Epithelial cell of prostate (primary cell): ENCODE results near the gene SP2.

Experiments used
- DNase-seq: peaks from one replicate; pipeline ENCODE4 v3.0.0-alpha.2; 2011; ENCODE audit warnings: low read depth, low spot score
- H3K27ac ChIP-seq: fragments of 450-650 bp; 2 replicates; pipeline ENCODE4 v1.5.1; 2017; ENCODE audit warnings: mild to moderate bottlenecking

SP2 gene

DNA sequence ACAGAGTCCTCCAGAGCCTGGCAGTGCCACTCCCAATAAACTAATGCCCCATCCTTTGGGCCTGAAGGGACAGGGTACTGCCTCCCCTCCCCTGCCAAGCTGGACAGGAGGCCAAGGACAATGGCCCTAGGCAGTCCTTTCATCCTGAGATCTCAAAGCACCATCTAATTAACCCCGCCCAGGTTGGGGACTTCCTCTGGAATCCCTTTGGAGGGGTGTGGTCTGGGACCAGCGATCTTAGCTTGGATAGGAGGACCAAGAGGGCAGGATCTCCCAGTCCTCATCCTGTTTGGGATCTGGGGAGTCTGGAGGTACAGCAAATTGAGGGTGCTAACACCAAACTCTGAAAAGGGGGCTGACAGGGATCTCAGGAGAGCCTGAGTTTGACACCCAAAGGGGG, 26.9 kb upstream of the SP2 start:
- DNase-seq: no peak
- no peak overlapping the region for H3K27ac ChIP-seq

DNA sequence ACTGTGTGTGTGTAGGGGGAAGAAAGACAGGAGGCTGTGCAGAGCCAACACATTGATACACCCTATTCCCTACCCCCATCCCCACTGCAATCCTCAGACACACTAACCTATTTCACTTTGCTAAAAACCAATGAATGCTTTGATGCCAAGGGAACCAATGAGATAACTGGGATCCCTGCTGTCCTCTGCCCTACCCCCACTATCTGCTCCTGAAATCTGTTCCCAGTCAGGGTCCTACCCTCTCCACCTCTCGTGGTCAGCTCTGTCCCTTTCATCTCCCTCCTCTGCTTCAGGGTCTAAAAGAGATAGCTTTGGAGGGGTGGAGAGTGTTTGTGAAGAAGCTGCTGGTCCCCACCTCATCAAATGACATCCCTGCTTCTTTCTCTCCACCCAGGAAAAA, 26.0 kb upstream of the SP2 start:
- no peak for DNase-seq

DNA sequence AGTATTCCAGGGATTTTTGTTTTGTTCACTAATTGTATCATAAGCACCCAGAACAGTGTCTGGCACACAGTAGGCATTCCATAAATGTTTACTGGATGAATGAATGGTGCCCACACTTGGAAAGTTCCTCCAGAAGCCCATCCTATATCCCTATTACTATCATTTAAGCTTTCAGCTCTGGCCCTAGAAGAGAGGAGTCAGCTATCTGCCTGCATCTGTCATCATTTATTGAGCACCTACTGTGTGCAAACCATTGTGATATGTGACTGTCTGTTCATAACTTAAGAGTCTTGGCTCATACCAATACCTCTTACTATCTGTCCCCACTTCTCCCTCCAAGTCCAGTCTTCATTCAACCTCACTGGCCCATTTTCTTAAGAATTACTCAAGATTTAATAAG, 25.0 kb upstream of the SP2 start:
- no peak overlapping the region for H3K27ac ChIP-seq
- no peak for DNase-seq

More for the DNA sequence above, 26.0 kb upstream of the SP2 start:
- no peak overlapping the region for H3K27ac ChIP-seq

DNA sequence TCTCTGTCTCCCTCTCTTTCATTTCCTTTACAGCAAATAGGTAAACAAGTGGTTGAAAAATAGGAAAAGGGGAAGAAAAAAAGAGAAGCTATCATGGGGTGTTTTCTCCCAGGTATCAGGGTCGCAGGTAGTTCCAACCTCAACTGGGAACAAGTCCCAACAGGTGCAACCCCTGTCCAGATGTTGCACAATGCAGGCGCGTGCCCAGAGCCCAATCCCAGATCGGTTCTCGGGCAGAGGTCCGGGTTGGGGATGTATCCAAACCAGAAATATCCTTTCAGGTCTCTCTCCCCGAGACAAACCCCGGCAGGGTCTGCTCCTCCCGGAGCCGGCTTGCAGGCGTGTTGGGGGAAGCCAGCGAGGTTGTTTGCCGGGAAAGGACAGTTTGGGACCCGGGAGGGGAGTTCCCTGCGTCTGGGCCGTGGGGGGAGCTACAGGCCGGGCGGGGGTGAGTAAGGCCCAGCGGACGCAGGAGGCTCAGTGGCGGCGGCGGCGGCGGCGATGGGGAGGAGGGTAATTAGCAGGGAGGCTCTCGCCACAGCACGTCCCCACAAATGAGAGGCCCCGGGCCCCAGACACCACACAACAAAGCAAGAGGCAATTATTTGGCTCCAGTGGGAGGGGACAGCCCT, 23.9 kb upstream of the SP2 start:
- no peak overlapping the region for H3K27ac ChIP-seq
- no peak for DNase-seq

DNA sequence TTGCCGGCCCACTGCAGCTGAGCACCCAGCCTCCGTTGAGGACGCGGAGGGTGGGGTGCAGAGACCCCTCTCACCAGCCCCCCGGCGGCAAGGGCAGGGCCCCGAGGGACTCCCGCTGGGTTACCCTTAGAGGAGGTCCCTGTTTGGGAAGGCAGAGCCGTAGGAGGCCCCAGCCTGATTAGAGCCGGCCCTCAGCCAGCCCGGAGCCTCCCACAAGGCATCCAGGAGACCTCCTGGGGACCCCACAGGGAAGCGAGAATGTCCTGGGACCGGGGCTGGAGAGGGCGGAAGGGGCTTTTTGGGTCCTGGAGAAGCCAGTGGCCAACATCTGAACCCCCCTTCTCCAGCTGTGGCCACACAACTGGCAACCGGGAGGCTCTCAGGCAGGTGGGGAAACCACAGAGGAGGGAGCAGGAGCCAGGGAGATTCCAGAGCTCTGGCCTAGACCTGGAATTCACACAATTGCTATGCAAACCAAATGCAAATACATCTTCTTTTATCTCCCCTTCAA, 23.3 kb upstream of the SP2 start:
- no peak for DNase-seq
- H3K27ac ChIP-seq: no peak overlapping the region

DNA sequence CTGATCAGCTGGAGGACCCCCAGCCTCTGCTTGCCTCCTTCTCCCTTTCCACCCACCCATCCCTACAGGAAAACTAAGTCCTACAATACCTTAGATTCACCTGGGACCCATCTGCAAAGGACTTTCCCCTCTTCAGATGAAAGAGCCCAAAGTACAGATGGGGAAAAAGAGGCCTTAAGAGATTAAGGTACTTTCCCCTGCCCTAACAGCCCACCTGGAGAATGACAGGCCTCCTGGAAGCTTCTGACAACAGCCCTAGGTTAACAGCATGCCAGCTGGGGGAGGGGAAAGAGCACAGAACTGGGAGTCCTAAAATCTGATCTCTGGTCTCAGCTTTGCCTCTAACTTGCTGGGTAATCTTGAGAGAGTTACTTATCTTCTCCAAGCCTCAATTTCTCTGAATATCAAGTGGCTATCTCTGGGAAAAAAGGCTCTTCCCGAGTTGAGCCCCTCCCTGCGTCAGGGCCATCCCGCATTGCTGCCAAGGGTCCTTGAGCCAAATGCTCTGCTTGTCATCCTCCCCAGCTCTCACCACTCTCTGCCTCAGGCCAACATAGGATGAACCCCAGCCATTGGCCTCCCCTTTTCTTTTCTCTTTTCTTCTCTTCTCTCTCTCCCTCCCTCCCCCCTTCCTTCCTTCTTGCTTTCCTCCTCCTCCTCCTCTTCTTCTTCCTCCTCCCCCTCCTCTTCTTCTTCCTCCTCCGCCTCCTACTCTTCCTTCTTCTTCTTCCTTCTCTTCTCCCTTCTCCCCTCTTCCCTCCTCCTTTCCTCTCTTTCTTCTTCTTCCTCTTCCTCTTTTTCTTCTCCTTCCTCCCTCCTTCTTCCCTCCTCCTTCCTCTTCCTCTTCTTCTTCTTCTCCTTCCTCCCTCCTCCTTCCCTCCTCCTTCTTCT, 22.6 kb upstream of the SP2 start:
- H3K27ac ChIP-seq: no peak overlapping the region
- no peak for DNase-seq

DNA sequence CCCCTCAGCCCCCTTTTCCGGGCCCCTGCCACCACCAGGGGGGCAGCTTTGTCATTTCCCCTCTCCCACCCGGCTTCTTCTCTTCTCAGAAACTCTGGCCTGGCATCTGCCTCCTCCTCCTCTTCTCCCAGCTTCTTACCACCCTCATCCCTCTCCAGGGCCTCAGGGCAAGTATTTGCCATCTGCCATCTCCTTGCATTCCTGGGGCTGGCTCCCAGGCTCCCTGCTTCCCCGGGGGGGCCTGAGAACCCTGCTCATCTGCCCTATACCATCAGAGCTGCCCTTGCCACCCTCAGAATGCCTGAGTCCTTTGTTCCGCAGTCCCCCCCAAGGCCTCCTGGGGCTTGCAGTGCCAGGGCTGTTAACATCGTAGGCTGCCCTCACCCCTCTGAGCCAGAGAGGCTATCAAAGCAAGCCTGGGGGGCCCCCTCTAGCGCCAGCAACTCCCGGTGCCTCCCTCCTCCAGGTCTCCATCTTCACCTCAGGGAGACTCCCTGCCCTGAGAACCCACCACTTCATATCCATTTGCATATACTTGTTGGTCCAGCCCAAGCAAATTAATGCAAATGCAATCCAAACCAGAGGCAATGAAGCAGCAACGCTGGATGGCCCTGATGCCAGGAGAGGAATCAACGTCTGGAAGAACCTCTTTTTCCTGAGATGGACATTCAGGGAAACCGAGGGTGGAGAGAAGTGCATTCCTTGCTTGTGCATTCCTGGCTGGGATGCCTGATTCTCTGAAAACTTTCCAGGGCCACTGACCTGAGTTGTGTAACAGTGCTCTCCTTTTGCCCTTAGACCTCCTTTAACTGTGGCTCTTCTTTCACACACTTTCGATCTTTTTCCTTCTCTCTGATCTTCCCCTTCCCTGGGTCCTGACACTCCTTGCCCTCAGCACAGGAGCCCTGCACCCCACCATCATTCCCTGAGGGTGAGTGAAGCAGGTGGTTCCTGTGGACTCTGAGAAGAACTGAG, 20.7 kb upstream of the SP2 start:
- no peak overlapping the region for H3K27ac ChIP-seq
- DNase-seq: no peak

DNA sequence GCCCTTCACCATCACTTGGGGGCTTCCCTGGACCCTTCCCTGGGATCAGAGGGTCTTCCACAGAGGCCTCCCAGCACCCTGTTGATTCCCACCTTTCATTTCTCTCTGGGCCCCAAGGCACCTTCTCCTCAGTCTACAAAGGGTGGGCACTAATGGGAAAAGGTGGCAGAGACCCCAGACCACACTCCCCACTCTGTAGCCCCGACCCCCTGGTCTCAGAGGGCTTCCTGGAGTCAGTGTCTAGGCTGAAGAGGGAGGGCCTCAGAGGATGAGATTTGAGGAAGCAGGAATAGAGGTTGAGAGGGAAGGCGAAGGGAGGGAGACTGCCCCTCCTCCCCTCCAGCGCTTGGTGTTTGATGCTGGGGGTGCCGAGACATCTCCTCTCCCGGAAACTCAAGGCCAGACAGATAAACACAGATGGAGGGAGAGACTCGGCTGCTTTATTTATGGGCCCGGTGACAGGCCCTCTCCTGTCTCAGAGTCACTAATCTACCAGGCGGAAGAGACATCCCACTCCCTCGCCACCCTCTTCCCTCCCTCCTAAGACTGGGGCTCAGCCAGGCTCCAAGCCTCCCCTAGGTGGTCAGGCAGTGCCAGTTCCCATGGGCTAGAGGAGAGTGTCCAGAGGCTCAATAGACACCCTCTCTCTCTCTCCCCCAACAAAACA, 18.5 kb upstream of the SP2 start:
- no peak for DNase-seq
- H3K27ac ChIP-seq: no peak overlapping the region

DNA sequence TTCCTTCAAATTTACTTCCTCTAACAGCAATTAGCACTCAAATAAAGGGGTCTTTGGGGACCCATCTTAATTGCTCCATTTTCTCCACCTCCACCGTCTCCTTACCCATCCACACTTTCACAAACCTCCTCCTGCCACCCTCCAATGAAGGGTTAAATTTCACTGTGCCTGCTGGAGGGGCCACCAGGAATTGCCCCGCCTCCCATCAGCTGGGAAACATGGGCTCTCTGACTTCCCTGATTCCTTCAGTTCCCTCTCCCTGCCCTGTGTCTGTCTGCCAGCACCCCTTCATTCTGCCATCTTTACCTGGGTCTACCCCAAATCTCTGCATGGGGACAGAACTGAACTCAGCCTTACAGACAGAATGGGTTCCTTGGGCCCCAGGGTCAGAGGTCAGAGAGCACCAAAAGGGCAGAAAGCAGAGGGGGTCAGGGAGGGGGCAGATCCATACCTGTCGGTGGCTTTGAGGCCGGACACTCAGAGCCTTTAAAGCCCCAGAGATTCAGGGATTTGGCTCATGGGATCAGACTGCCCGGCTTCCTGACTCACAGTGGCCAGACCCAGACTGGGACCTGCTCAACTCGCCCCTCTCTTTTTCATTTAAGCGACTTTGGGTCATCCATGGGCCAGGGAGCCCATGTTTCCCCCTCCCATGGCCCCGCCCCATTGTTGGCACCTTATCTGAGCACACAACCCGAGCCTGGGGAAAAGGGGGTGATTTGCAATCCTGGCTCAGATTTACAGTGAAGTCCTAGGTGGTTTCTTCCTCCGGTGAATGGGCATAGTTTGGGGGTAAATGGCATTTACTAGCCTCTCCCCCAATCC, 17.6 kb upstream of the SP2 start:
- H3K27ac ChIP-seq: no peak overlapping the region

DNA sequence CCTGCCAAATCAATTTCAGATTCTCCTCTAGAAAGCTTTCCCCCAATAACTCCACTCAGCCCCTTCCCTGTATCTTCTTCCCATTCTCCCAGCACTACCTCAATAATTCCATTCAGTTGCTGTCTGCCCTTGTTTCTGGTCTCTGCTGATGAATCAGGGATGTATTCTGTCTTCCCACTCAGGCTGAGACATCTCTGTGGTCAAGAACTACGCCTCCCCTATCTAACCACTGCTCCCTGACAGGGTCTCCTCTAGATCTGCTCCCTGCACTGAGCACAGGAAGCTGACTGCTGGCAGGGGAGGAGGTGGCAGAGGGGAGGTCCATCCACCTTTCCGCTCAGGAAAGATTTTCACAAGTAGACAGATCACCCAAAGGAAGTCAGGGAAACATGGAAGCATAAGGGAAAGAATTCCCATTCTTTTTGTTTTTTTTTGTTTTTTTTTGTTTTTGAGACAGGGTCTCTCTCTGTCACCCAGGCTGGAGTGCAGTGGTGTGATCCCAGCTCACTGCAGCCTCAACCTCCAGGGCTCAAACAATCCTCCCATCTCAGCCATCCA, 16.9 kb upstream of the SP2 start:
- no peak overlapping the region for H3K27ac ChIP-seq
- no peak for DNase-seq

More for the DNA sequence above, 17.6 kb upstream of the SP2 start:
- no peak for DNase-seq

DNA sequence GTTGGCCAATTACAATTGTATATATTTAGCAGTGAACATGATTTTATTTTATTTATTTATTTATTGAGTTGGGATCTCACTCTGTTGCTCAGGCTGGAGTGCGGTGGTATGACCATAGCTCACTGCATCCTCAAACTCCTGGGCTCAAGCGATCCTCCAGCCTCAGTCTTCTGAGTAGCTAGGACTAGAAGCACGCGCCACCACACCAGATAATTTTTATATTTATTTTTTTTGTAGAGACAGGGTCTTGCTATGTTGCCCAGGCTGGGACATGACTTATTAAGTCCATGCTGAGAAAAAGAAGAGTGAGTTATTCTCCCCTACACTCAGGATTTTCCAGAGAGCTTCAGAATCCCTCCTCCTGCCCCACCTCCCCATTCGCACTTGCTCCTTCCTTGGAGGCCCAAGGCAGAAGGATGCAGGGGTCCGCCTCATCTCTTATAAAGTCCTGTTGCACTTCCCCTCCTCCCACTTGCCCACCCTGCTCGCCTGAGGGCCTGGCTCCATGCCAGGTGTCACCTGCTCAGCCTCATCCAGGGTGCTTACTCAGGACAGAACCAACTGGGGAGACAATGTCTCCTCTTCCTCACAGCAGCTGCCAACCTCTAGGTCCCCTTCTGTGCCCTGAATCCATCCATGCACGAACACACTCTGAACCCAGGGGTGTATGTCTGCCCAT, 16.1 kb upstream of the SP2 start:
- no peak overlapping the region for H3K27ac ChIP-seq
- no peak for DNase-seq

DNA sequence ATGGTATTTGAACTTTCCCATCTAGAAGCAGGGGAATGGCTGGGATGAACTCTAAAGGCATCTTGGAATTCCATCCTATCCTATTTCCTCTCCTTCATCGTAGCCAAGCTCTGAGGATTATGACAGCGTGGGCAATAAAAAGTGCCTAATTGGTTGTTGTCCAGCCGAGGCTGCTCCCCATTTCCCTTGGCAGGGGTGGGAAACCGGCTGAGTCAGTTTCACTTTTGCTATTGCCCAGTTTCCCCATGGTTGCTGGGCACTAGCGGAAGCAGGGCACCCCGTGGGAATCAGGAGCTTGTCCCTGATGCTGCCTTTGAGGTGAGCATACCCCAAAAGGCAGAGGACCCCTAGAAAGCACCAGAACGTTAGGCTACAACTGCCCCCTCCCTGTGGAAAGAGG, 13.8 kb upstream of the SP2 start:
- no peak overlapping the region for H3K27ac ChIP-seq
- DNase-seq: no peak

DNA sequence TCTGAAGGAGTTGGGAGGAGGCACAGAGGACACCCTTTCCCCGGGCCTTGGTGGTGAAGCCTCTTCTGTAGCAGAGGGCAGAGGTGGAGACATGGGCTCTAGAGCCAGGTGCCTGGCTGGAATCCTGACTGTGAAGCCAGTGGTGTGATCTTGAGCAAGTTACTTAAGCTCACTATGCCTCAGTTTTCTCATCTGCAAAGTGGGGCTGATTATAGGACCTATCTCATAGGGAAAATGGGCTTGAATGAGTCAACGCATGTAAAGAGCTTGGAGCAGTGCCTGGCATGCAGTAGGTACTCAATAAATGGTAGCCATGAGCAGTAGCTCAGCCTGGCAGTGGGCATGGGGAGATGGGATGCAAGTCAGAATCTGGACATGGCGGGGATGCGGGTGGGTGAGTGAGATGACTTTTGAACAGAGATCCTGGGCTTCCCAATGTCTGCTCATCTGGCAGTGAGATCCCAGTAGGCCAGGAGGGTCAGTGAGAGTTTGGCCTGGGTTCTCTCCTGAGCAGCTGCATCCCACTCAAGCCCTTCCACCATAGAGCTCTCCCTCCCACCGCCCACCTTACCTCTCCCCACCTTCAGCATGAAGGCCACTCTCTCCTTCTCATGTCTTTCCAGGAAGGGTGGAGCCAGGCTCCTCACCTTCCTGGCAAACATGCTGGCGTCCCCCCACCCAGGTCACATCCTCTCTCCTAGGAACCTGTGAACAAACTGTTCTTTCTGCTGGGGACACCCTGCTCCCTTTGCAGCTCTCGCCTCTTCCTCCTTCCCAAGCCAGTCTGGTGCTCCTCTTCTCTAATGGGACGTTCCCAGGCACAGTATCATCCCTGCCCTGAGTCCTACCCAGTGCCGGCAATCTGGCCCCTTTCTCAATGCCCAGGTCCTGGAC, 13.1 kb upstream of the SP2 start:
- no peak for DNase-seq
- H3K27ac ChIP-seq: no peak overlapping the region

DNA sequence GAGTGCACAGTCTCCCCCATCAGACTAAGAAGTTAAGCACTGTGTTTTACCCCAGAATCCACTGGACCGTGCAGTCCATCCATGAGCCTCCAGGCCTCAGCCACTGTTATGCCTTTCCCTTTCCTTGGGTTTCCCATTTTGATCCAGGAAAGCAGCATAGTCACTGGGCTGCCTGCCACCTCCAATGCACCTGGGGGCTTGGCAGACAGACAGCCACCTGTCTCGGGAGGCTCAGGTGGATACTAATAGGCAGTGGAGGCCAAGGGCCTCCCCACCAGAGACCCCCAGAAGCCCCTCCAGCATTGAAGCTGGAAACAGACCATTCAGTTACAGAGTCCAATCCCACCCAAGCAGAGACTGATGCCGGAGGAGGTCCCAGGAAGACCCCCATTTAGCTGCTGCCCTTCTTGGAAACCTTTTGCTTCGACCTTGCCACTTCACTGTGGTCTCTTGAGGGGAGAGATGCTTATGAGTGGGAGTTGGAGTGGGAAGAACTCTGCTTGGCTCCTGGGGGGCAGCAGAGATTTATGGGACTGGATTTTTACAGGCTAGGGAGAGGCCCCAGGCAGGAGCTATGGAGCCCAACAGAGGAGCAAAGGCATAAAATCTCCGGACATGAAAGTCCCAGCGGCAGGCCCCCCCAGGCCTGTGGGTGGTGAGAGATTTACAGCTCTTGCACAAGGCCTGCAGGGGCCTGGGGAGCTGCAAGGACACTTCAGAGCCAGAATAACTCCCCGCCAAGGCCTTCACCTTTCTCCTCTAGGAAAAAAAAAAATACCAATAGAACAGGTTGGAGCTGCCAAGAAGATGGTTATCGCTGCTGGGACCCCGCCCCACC, 12.2 kb upstream of the SP2 start:
- no peak overlapping the region for H3K27ac ChIP-seq
- no peak for DNase-seq

DNA sequence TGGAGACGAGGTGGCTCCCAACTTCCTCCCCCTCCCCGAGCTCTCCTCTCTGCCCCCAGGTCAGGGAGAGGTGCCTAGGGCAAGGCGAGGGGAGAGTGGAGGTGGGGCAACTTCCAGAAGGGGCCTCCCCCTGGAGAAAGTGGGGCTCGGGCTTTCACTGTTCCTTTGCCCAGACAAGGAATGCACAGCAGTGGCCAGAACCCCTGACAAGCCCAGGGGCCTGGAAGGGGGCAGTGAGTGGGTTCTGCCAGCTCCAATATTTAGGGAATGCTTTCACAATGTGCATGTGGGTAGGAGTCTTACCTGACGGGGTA, 11.7 kb upstream of the SP2 start:
- DNase-seq: no peak
- H3K27ac ChIP-seq: no peak overlapping the region

DNA sequence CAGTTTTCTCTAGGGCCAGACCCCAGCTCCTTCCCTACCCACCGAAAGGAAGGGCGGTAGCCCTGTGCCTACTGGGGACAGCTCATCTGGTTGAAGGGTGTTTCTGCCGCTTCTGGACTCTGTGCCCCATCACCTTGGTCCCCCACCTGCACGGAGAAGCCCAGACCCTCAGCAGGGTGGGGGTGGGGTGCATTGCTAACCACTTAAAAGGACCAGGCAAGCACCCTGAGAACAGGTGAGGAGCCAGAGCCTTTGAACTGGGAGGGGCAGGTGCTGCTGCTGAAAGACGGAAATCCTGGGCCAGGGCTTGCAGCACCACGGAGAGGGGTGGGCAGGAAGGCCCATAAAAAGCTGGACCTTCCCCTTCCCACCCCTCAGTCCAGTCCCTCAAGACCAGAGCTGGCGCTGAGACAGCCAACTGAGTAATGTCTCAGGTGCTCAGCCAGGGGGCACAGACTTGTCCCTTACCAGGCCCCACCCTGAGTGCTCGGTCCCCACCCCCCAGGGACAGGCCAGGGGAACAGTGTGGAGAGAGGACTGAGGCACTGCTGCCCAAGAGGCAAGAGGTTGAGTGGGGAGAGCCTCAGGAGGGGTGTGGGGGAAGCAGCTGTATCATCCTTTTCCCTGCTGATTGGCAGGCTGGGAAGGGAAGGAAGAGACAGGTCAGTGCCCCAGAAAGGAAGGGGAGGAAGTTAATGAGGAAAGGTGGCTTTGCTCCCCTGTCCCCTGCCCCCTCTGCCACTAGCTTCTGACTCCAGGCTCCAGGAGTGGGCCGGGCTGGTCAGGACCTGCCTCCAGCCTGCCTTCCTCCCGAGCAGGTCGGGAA, 10.9 kb upstream of the SP2 start:
- no peak for DNase-seq
- no peak overlapping the region for H3K27ac ChIP-seq
